Measurements from ENCODE around the gene DIRAS1.

DIRAS1 gene

DNA sequence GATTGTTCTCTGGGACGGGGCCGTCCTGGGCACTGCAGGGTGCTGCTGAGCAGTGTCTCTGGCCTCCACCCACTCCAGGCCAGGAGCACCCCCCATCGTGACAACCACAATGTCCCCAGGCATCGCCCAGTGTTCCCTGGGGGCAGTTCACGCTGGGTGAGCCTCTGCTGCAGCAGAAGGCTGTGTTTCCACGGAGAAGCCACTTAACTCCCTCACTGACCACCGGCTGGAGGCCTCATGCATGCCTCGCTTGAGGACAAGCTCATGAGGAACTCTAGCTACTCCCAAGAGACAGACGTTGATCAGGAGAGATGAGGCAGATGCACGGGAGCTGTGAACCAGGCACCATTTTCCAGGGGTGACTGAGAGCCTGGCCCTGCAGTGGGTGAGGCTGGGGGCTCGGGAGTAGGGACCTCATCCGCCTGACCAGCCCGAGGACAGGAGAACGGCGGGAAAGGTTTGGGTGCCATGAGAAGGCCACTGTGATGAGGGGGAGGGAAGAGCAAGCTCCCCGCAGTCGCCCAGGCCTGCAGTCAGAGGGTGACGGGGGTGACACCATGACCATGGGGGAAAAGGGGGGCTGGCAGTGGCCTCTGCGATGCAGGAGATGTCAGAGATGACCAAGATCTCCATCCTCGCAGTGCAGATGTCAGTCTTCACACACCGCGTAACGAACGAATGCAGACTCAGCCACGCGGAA, 13.6 kb upstream of the DIRAS1 start:
- no peak for DNase-seq (ENCODE audit: low read depth)
- no peak for TF ChIP-seq CTCF (IDR thresholded peaks at IDR 0.05; ENCODE audit: control insufficient read depth, insufficient read depth, low read depth, low read length, missing control alignments)
- no peak overlapping the region for H3K4me3 ChIP-seq (ENCODE audit: control insufficient read depth, low read depth, low read length)

DNA sequence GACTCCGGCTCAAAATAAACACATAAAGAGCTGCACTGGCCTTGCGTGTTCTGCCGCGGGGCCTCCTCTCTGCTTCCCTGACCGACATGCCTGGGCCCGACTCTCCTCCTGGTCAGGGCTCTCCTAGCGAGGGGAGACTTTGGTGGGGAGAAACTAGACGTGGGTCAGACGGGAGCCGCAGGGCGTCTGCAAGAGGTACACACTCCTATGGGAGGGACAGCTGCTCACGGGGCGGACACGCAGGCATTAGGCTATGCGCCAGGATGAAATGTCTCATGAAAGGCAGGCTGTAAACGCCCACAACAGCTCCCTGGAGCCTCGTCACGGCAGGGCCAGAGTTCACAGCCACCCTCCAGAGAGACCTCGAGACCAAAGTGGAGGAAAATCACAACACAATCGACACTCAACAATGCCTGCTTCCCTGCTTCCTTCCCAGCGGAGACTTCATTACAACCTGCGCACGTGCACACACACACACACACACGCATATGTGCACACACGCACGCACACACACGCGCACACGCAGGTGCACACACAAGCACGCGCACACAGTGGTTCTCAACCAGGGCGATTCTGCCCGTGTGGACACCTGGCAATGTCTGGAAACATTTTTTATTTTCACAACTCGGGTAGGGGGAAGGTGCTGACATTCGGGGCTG, 12.9 kb upstream of the DIRAS1 start:
- no peak for TF ChIP-seq CTCF (IDR thresholded peaks at IDR 0.05; ENCODE audit: control insufficient read depth, insufficient read depth, low read depth, low read length, missing control alignments)
- H3K4me3 ChIP-seq (ENCODE audit: control insufficient read depth, low read depth, low read length), result no peak overlapping the region
- no peak for DNase-seq (ENCODE audit: low read depth)

GRCh38 chr19:2732883-2733282, 11.7 kb upstream of the DIRAS1 start:
- no peak for DNase-seq (ENCODE audit: low read depth)
- TF ChIP-seq CTCF (IDR thresholded peaks at IDR 0.05; ENCODE audit: control insufficient read depth, insufficient read depth, low read depth, low read length, missing control alignments), result no peak

GRCh38 chr19:2732157-2732725, 11.1 kb upstream of the DIRAS1 start:
- no peak overlapping the region for H3K4me3 ChIP-seq (ENCODE audit: control insufficient read depth, low read depth, low read length)
- DNase-seq (ENCODE audit: low read depth), result no peak
- no peak for TF ChIP-seq CTCF (IDR thresholded peaks at IDR 0.05; ENCODE audit: control insufficient read depth, insufficient read depth, low read depth, low read length, missing control alignments)

More at GRCh38 chr19:2732883-2733282, 11.7 kb upstream of the DIRAS1 start:
- H3K4me3 ChIP-seq (ENCODE audit: control insufficient read depth, low read depth, low read length), result no peak overlapping the region

DNA sequence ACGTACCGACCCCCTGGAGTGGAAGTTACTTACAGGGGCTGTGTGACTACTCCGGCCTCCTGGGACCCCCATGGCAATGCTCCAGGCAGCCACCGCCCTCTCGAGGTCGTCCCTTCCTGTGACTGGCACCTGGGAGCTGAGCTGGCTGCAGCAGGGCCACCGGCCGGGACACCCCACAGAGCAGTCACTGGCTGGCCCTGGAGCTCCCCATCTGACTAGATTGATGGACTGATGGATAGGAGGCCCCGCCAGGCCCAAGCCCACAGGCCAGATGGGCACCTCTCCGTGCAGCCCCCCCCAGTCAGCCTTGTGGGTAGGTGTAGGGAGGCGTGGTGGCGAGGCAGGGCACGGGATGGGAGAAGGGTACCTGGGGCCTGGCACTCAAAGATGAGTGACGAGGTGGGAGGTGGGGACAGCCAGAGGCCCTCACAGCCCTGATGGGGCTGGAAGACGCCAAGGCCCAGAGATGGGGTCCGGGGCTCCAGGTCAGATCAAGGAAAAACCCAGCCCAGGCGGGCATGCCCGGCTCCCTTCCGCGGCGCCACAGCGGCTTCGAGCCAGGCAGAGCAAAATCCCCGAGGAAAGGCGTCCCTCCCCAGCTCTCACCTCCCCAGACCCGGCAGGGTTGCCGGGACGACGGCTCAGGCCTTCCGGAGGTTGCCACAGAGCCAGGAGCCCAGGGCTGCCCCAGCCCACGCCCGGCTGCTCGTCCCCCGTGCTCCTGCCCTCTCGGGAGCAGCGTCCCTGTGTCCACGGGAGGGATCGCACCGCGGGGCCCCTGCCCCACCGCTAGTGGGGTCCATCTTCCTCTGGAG, 10.2 kb upstream of the DIRAS1 start:
- no peak for TF ChIP-seq CTCF (IDR thresholded peaks at IDR 0.05; ENCODE audit: control insufficient read depth, insufficient read depth, low read depth, low read length, missing control alignments)
- H3K4me3 ChIP-seq (ENCODE audit: control insufficient read depth, low read depth, low read length), result no peak overlapping the region
- DNase-seq (ENCODE audit: low read depth), result no peak

All from AG09309 (cell line).